Measurements from ENCODE around the gene SRGAP1. TPM values are rescaled to one million over a fixed set of nuclear protein-coding genes. Genes with fewer than 3 reads are reported as not detected.

SRGAP1 gene
- total RNA-seq, 1 donor from 2014 or later, result 9.7 TPM

GRCh38 chr12:64097366-64098105, 253.0 kb downstream of the SRGAP1 start:
- Mint-ChIP-seq H3K27me3 (ENCODE audit: low read depth) (no peaks in the 10 kb centered on the region), H3K9me3 (no peaks in the 10 kb centered on the region), H3K4me3 (no peak overlapping the region), H3K4me1 (peaks cover 7% of the 10 kb centered on the region), H3K27ac (no peak overlapping the region), H3K36me3 (peaks cover 4% of the 10 kb centered on the region)
- DNase-seq (ENCODE audit: low spot score in 2 of 2, unreplicated experiment in 2 of 2), result no peak
- no peak for TF ChIP-seq CTCF (IDR thresholded peaks at IDR 0.05; ENCODE audit: unreplicated experiment)

DNA sequence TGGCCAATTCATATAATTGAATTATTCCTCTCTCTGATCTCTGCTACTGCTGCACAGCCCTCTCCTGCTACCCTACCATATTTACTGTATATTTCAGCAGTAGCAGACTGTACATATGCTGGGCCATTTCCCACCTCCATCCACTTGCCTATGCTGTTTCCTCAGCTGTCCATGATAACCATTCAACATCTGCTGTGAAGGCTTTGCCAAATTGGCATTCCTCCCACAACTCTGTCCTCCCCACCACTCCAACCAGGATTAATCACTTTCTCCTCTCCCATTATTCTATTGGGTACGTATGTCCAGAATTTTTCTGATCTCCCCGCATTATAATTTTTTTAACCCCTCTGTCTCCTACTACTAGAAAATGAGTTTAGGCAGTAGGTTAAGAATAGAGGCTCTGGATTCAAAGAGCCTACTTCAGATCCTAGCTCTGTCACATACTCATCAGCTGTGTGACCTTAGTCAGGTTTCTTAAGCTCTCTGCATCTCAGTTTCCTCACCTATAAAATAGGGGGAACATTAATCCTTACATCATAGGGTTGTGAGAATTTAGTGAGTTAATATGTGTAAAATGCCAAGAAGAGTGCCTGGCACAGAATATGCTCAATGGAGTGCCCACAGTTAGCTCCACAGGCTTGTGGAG, 254.3 kb downstream of the SRGAP1 start:
- no peak for TF ChIP-seq CTCF (IDR thresholded peaks at IDR 0.05; ENCODE audit: unreplicated experiment)
- H3K27ac Mint-ChIP-seq, result no peak overlapping the region
- H3K4me1 Mint-ChIP-seq, result peaks cover 7% of the 10 kb centered on the region
- no peaks in the 10 kb centered on the region for H3K27me3 Mint-ChIP-seq (ENCODE audit: low read depth)
- H3K4me3 Mint-ChIP-seq, result no peak overlapping the region
- peaks cover 4% of the 10 kb centered on the region for H3K36me3 Mint-ChIP-seq
- H3K9me3 Mint-ChIP-seq, result no peaks in the 10 kb centered on the region
- no peak for DNase-seq (ENCODE audit: low spot score in 2 of 2, unreplicated experiment in 2 of 2)

GRCh38 chr12:64099397-64099796, 254.9 kb downstream of the SRGAP1 start:
- peaks cover 11% of the 10 kb centered on the region for H3K4me1 Mint-ChIP-seq
- H3K27me3 Mint-ChIP-seq (ENCODE audit: low read depth), result no peaks in the 10 kb centered on the region
- peaks cover 4% of the 10 kb centered on the region for H3K36me3 Mint-ChIP-seq
- no peaks in the 10 kb centered on the region for H3K9me3 Mint-ChIP-seq
- H3K27ac Mint-ChIP-seq, result no peak overlapping the region
- no peak for TF ChIP-seq CTCF (IDR thresholded peaks at IDR 0.05; ENCODE audit: unreplicated experiment)
- H3K4me3 Mint-ChIP-seq, result no peak overlapping the region
- DNase-seq (ENCODE audit: low spot score in 2 of 2, unreplicated experiment in 2 of 2), result no peak

GRCh38 chr12:64102339-64102738, 257.8 kb downstream of the SRGAP1 start:
- Mint-ChIP-seq H3K4me1 (peaks cover 24% of the 10 kb centered on the region), H3K36me3 (peaks cover 4% of the 10 kb centered on the region), H3K27me3 (ENCODE audit: low read depth) (no peaks in the 10 kb centered on the region), H3K4me3 (no peak overlapping the region), H3K9me3 (no peaks in the 10 kb centered on the region), H3K27ac (no peak overlapping the region)
- no peak for DNase-seq (ENCODE audit: low spot score in 2 of 2, unreplicated experiment in 2 of 2)
- TF ChIP-seq CTCF (IDR thresholded peaks at IDR 0.05; ENCODE audit: unreplicated experiment), result no peak

DNA sequence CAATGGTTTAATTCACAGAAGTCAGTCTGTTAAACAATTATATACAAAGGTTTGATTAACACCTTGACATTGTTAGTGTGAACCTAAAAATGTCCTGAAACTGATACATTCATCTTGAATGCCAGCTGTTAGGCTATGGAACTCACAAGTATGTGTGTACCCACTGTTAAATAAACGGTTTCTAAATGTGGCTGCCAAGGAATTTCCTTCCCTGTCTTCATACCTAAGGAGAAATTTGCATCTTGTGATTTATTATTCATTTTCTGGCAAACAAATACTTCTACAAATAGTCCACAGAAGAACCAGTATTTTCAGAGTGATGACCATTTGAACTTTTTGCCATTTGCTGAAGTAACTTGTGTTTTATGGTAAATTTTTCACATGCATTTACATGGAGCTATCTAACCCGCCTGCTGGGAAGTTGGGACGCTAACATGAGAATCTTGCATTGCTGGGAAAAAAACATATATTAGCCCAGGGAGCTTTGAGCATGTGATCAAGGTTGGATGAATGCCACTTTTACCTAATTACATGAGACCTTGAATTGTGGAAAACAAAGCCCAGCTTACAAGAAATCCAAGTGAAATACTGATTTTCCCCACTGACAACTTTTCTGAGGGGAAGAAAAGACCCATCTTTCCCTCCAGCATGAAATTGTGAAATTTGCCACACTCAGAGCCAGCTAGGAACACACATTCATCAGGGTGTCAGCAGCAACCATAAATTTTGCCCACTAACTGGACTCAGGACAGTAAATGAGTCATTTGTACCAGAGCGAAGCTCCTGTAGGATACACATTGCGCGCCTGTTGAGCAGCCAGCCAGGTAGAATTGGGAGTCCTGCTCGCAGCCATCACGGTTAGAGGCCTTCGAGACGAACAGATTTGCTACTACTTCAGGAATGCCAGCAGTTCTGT, 259.6 kb downstream of the SRGAP1 start:
- H3K9me3 Mint-ChIP-seq, result no peaks in the 10 kb centered on the region
- TF ChIP-seq CTCF (IDR thresholded peaks at IDR 0.05; ENCODE audit: unreplicated experiment), result no peak
- no peaks in the 10 kb centered on the region for H3K36me3 Mint-ChIP-seq
- H3K4me3 Mint-ChIP-seq, result no peak overlapping the region
- no peaks in the 10 kb centered on the region for H3K27me3 Mint-ChIP-seq (ENCODE audit: low read depth)
- peak overlapping the region; percentile 88 for H3K27ac Mint-ChIP-seq
- DNase-seq (ENCODE audit: low spot score in 2 of 2, unreplicated experiment in 2 of 2), result no peak
- H3K4me1 Mint-ChIP-seq, result peaks cover 19% of the 10 kb centered on the region

All from mesothelial cell of epicardium (in vitro differentiated cells).